ENCODE data around the gene ASB10.

ASB10 gene

DNA sequence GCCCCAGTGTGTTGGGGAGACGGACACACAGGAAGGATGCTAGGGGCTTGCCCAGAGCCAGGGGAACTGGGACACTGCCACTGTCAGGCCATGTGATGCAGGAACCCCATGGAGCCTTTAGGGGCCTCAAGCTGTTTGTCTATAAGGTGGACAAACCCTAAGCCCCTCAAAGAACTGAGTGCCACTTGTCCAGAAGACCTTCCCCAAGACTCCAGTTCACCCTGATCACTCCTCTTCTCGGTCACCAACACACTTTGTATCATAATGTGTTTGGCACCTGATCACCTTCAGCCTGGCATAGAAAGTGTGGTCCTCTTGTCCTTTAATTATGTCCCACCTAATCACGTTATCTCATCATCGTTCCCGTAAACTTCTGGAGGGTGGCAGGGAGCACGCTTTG, 22.5 kb upstream of the ASB10 start:
- no peak for DNase-seq

DNA sequence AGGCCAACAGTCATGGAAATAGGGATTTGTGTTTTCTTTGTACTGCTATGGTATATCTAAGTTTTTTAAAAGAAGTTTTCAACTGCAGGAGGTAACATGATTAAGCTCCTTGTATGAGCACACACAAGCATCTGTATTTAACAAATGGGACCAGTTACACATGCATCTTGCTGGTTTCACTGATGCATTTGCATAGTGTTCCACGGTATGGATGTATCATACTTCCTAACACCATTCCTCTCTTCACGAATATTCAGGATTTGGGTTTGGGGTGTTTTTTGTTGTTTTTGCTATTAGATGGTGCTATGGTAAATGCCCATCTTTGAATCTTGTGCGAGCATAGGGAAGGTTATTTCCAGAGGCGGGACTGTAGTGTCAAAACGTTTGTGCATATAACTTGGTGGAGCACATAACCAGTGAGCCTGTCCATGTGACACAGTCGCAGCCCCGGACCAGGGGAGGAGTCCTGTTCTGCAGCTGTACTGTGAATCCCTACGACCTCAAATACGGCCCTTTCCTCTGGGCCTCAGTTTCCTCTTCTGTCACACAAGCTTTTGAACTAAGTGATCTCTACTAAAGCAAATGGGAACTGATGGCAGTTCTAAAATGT, 21.3 kb upstream of the ASB10 start:
- no peak for DNase-seq

DNA sequence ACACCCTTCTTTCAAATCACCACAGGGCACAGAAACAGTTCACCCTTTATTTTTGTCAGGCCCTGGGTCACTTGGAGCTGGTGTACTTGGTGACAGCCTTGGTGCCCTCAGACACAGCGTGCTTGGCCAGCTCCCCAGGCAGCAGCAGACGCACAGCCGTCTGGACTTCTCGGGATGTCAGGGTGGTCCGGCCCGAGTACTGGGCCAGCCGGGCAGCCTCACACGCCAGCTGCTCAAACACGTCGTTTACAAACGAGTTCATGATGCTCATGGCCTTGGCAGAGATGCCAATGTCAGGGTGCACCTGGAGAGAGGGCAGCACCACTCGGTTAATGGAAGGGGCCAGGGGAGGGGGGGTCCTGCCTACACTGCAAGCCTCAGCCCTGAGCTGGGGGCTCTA, 20.8 kb upstream of the ASB10 start:
- DNase-seq: no peak

DNA sequence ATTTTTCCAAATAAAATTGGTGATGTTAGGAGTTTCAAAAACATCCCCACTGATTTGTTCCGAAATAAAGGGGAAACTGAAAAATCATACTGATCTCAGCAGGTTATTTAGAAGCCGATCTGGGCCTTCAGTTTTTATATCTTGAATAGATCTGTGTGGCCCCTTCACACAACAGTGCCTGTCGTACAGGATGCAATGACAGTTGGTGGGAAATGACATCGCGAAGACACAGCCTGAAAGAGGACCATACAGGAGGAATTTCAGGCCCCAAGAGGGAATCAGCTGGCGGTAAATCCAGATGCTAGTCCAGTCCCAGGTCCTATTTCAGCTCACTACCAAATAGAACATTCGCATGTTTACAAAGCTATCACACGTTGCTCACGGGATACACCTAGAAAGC, 20.3 kb upstream of the ASB10 start:
- no peak for DNase-seq

DNA sequence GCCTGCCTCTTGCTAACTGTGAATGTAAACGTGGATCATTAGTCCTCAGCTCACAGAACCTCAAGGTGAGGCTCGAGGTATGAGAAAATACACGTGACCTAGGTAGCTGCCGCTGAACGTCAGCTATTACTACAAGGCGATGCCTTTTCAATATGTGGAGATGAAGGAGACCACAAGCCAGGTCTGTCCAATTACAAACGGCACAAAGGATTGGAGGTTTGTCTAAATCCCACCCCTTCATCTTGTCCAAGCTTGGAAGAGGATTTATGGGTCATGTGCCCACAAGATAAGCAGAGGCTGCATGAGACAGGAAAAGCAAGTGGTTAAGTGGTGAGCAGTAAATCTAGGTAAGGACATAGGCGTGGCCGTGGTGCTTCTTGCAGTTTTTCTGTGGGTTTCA, 19.9 kb upstream of the ASB10 start:
- no peak for DNase-seq

DNA sequence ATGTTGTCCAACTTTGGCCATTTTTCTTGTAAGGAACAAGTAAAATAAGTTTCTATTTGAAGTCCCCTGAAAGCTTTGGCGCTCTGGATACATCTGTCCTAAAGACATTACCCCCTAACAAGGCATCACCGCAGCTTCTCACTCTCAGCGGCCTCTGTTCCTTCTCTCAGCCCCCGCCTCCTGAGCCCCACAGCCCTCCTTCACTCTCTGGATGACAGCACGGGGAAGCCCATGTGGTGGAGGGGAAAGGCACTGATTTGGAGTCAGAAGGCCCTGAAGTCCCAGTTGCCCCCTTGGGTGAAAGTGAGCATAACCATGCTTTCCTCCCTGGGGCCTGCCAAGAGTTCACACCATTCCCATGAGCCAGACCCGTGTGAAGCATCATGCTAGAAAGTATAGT, 18.7 kb upstream of the ASB10 start:
- DNase-seq: no peak

DNA sequence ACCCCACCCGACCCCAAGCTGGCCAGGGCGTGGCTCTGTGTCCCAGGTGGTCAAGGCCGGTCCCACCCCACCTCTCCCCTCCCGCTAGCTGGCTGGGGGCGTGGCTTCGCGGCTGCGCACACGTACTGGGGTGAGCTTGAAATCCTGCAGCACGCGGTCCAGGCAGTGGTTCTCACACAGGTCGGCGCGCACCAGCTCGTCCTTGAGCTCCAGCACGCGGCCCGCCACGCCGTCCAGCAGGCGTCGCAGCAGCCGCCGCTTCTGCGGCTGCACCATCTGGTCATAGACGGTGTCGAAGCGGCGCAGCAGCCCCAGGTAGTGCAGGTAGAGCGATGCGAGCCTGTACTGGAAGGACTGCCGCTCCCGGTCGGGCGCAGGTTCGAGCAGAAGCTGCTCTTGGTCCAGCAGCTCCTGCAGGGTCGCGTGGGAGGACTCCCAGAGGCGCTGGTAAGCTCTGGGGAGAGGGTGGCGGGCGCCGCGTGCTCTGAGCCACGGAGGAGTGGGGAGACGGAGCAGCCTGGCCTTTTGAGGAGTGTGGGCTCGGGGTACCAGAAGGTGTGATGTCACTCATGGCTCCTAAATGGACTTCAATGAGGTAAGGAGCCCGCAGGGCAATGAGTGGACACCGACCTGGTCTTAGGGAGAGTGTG, 17.5 kb upstream of the ASB10 start:
- no peak for DNase-seq

DNA sequence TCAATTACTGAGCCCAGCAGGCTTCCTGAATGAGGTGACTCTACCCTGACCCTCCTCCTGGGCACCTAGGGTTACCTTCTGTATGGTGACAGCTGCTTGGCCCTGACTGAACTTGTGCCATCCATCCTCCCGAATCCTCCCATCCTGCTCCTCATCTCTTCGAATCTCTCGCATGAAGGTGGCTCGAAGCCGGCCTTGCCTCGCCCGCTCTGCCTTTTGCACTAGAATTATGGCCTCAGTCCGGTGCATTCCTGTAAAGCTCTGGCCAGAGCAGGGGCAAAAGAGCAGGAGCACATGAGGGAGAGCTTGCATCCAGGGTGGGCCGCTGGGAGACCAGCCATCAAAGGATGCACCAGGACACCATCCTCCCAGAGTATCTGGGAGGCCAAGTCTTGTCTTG, 15.8 kb upstream of the ASB10 start:
- DNase-seq: no peak

DNA sequence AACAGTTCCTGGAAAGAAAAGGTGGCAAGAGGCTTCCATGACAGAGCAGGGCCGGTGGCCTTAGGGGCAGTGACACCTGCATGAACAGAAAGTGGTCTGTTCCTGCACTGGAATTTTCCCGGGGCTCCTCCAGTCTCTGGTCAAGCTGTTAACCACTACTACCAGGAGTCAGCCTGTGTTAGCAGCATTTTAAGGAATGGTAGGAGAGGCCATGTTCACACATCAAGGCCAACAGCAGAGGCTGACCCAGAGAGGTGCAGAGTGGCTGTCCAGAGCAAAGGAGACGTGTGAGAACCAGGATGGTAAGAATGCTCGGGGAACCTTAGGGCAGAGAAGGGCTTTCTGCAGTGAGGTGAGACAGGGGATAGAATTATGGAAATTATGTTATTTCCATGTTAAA, 14.7 kb upstream of the ASB10 start:
- DNase-seq: no peak

DNA sequence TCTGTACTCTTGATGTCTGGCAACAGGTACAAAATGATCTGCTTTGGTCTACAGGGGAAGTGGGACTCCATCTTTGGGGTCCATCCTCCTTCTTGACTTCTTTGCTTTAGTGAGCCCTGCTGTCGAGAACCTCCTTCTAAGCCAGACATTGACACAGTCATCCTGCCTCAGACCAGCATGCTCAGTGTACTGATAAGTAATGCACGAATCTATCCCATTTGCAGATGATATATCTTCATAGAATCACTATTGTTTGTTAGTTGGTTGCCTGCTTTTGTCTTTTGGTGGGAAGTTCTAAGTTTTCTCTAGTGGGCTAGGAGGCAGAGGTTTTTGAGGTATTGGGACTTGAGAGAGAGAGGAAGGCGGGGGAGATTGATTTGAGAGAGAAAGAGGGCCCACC, 14.3 kb upstream of the ASB10 start:
- no peak for DNase-seq

DNA sequence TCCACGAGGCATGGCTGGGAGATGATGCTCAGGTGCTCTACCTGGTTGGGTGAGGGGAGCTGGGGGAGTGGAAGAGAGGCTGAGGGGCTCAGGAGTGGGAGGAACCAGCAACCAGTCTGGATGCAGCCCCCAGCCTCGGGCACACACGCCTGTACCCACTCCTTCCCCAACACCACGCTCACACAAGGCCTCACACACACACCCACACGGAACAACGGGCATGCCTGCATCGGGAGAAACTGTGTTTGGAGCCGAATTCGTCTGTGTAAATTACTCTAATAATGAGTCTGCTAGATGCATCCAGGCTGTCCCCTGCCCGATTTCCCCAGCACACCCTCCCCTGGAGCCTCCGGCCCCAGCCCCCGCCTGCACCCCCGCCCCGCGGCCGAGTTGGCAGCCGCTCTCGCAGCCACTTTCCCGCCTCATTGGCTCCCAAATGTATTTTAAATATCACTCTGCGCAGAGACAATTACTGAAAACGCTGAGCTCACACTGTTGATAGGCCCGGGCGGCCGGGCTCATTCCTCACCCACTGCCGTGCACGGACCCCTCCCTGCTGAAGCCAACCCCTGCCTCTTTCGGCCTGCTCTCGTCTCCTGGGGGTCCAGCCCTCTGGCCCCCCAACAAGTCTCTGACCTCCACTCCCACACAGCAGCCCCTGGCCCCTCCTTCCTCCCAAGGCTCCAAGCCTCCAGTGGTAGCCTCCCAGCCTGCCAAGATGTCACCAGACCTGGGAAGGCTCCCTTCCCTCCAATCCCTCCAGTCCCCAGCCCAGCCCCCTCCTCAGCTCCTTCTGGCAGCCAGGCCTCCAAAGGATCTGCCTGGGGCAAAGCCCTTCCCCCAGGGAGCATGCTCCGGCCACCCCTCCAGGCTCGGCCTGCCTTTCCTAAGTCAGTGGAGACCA, 12.1 kb upstream of the ASB10 start:
- DNase-seq: no peak

DNA sequence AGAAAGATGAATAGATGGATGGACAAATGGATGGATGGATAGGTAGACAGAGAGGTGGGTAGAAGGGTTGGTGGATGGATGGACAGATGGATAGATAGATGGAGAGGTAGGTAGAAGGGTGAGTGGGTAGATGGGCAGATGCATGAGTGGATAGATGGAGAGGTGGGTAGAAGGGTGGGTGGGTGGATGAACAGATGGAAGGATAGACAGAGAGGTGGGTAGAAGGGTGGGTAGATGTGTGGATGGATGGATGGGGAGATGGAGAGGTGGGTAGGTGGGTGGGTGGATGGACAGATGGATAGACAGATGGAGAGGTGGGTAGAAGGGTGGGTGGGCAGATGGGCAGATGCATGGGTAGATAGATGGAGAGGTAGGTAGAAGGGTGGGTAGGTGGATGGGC, 10.9 kb upstream of the ASB10 start:
- DNase-seq: no peak

DNA sequence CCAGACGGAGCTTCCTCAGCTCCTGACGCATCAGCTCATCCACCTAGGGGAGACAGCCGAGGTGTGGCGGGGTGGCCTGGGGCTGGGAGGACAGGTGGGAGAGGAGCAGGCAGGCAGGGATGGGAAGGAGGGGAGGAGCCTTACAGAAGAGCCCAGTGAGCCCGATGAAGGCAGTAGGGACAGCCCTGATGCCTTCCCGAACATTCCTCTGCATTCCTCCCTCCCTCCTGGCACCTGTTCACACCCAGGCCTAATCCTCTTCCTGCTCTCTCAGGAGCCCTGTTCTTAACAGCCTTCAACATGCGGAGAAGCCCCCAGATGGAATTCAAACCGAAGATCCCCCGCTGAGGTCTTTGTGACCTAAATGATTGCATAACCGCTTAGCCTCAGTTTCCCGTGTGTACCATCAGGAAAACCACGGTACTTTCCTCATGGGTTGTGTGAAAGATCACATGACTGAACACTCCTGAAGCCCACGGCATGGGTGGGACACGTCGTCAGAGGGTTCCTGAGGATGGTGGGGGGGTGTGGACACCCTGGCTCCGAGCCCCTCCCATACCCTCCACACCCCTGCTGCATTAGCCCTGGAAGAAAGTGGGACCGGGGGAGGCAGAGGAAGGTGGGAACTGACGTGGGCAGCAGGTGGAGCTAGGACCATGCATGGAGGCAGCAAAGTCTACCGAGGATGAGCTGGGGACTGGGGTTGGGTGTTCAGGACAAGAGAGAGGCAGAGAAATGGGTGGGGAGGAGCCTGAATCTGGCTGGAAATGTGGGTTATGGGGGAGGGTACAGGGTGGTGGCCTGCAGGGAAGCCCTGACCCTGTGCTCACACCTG, 8.8 kb upstream of the ASB10 start:
- DNase-seq: no peak

DNA sequence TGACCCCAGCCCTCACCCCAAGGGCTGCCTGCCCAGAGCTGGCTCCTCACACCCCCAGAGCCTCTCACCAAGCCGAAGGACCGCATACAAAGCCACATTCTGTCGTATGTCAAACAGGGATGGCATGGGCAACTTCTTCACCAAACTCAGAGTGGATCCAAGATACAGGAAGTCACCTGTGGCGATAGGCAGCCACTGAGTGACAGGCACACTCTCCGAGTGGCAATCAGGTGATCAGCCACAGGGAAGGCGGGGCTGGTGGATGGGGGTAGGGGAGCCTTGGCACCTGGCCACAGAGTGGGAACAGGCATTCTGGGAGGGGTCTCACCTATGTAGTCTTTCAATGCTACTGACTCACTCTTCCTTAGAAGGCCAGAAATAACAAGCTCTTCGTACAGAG, 7.1 kb upstream of the ASB10 start:
- DNase-seq: no peak

DNA sequence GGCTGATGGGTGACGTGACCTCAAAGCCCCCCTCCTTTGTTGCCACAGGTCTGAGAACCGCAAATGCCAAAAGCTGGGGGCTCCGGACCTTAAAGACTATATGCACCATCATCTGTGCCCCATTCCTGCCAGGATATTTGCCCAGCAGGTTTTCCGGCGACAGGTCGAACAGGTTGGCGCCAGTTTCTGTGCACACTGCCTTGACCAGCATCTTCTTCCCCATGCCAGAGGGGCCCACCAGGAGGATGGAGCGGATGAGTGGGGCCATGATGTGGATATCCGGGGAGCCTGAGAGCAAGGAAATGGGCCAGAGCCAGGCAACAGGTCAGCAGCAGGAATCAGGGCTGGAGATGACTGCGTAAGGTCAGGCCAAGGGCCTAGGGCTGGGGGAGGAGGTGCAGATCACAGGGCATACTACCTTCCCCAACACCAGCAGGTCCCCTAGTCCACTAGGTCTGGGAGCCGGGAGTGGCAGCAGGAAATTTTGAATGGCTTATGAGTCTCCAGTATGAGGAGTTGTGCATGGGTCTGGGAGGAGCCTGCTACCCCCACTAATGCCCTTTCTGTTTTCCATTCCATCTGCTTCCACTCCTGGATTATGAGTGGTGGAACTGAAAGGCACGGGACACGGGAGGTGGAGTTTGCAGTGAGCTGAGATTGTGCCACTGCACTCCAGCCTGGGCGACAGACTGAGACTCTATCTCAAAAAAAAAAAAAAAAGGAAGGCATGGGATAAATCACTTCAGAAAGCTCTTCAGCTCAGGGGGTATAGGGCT, 6.3 kb upstream of the ASB10 start:
- no peak for DNase-seq

DNA sequence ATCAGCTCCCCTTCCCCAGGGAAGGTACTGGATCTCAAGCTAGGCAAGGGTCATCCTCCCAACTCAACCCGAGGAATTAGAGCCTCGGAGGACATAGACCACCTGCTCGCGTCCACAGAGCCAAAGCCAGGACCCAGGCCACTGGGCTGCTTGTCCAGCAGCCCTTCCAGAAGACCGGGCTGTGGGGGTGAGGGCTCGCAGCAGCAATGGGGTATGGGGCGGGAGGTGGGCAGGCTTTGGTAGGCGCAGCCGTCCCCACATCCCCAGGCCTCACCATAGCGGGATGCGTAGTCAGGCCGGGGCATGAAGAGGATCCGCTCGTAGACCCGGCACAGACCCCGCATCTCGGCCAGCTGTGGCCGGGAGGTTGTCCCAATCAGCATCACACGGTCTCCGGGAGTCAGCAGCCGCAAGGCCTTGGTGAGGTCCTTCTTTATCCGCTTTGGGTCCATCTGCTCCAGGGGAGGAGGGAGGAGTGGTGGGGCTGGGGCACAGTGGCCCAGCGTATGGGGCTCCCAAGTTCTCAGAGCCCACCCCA, 5.0 kb upstream of the ASB10 start:
- no peak for DNase-seq

DNA sequence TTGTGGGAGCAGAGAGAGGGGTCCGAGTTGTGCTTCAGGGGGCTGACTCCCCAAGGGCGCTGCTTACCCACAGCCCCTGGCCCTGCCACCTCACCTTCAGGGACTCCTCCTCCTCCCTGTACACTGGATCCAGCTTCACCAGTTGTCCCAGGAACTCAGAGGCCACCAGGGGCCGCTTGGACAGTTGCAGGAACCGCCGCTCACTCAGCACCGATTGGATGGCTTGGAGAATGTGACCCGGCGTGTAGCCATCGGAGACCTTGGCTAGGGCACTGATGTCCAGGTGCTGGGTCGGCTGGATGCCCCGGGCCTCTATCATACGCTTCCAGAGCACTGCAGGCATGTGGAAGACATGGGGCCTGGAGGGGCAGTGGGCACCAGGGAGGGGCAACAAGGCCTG, 4.5 kb upstream of the ASB10 start:
- DNase-seq: no peak

DNA sequence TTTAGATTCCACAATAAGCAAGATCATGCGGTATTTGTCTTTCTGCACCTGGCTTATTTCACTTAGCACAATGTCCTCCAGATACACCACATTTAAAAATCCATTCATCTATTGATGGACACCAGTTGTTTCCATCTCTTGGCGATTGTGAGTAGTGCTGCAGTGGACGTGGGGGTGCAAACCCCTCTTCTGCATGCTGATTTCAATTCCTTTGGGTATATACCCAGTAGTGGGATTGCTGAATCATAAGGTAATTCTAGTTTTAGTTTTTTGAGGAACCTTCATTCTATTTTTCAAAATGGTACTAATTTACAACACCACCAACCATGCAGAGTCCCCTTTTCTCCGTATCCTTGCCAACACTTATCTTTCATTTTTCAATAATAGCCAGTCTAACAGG, 2.0 kb upstream of the ASB10 start:
- no peak for DNase-seq

DNA sequence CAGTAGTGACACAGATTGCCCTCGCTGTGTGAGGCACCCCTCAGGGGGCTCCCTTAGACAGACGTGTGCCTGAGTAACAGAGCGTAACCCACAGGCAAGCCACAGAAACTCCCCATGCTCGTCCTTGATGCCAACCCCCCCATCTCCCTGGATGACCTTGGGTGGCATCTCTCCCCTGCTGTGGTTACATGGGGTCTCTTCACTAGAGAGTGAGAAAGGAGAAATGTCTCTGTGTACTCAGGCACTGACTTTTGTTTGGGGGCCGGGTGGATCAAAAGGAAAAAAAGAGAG, 1.1 kb upstream of the ASB10 start:
- no peak for DNase-seq

DNA sequence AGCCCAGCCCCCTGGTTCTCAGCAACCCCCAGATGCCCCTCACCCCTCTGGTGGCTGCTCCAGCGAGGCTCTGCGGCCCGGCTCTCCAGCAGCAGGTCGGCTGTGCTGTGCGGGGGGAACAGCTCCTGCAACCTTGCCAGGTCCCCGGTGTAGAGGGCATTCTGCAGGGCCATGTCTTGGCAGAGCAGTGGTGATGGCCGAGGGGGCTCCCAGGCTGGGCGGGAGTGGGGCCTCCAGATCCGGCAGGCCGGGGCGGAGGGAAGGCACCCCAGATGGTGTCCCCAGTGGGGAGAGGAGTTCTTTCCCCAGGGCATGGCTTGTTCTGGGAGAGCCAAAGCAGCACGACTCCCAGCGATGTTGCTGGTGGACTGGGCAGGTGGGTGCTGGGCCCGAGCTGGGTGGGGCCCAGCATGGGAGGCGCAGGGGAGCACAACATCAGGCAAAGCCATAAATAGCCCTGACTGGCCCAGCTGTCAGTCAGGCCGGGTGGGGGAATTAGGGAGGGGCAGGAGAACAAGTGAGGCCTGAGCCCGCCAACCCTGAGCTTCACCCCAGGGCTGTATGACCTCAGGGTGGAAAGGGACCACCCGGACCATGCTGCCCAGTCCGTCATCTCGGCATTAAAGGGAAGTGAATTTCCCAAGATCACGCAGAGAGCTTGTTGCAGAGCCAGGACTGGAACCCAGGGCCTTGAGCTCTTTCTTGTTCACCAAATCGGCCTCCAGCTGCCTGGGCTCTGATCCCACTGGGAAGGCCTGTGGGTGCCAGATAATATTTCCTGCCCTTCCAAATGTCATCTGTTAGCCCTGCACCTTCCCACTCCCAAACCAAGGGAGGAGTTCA, 580 bp upstream of the ASB10 start:
- no peak for DNase-seq

Data from activated CD4-positive, alpha-beta T cell treated with anti-CD3 and anti-CD28 coated beads, Interleukin-2, amount 50 U/mL, for 48 hours (primary cell).